HL-60 (cell line): ENCODE results near the gene FIBP.

Experiments
- DNase-seq, 2 experiments: peaks; one replicate each; pipeline ENCODE4 v3.0.0-alpha.2; 2010 to 2020; ENCODE audit warnings: low read depth in 1 of 2, low spot score in 1 of 2
- H3K27ac ChIP-seq: fragments of 250-450 bp; sonication (Bioruptor Pico); replicated peaks from 2 replicates; pipeline ENCODE4 v1.5.1; 2020; ENCODE audit warnings: mild to moderate bottlenecking, moderate library complexity
- H3K27me3 ChIP-seq: fragments of 250-450 bp; sonication (Bioruptor Pico); 2 replicates; pipeline ENCODE4 v1.5.1; 2021; ENCODE audit warnings: mild to moderate bottlenecking, moderate library complexity; ENCODE audit not compliant: insufficient read depth, poor library complexity, severe bottlenecking
- H3K4me3 ChIP-seq: replicated peaks from 2 replicates; pipeline ENCODE4 v1.5.1; 2011; ENCODE audit warnings: mild to moderate bottlenecking, control low read depth, low read length; ENCODE audit not compliant: insufficient read depth
- GABPA ChIP-seq: IDR thresholded peaks from 2 replicates; pipeline ENCODE4 v1.6.1; 2012; ENCODE audit warnings: low read depth
- POLR2AphosphoS5 ChIP-seq: IDR thresholded peaks from 2 replicates; pipeline ENCODE4 v1.6.1; 2012; ENCODE audit warnings: low read depth
- REST ChIP-seq: IDR thresholded peaks from 2 replicates; pipeline ENCODE4 v1.6.1; 2012; ENCODE audit warnings: low read depth; ENCODE audit not compliant: insufficient replicate concordance
- SPI1 ChIP-seq: IDR thresholded peaks from 2 replicates; pipeline ENCODE4 v1.6.1; 2012; ENCODE audit warnings: low read depth, mild to moderate bottlenecking, borderline replicate concordance
- TF ChIP-seq, protein P1 (sequence below): IDR thresholded peaks from one replicate; pipeline ENCODE4 v1.5.1; 2011; ENCODE audit warnings: low read length, control low read depth, inconsistent platforms; ENCODE audit not compliant: insufficient read depth

The FIBP gene

DNA sequence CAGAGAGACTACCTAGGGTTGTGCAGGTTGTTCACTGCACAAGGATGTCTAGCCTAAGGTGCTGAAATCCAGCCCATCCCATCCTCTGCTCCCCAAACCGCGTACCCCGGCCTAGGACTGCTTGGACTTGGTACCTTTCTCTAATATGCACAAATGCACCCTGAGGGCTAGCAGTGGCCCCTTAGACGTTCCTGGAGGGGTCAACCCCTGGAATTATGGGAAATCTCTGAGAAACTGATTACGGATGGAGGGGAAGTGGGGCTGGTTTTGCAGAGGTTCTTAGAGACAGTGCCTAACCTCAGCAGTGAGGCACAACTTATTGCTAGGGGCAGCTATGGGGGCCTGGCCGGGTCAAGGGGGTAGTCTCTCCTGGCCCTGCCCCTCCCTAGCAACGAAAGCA lies 28.1 kb upstream of the FIBP start:
- no peak for TF ChIP-seq GABPA
- TF ChIP-seq REST: no peak
- TF ChIP-seq, protein P1, sequence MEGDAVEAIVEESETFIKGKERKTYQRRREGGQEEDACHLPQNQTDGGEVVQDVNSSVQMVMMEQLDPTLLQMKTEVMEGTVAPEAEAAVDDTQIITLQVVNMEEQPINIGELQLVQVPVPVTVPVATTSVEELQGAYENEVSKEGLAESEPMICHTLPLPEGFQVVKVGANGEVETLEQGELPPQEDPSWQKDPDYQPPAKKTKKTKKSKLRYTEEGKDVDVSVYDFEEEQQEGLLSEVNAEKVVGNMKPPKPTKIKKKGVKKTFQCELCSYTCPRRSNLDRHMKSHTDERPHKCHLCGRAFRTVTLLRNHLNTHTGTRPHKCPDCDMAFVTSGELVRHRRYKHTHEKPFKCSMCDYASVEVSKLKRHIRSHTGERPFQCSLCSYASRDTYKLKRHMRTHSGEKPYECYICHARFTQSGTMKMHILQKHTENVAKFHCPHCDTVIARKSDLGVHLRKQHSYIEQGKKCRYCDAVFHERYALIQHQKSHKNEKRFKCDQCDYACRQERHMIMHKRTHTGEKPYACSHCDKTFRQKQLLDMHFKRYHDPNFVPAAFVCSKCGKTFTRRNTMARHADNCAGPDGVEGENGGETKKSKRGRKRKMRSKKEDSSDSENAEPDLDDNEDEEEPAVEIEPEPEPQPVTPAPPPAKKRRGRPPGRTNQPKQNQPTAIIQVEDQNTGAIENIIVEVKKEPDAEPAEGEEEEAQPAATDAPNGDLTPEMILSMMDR: no peak
- no peak for TF ChIP-seq POLR2AphosphoS5
- TF ChIP-seq SPI1: no peak
- Histone ChIP-seq H3K27ac (no peak overlapping the region), H3K4me3 (no peak overlapping the region), H3K27me3 (no peaks in the 10 kb centered on the region)
- DNase-seq: no peak

GRCh38 chr11:65915821-65916251 lies 27.6 kb upstream of the FIBP start:
- Histone ChIP-seq H3K27me3 (no peaks in the 10 kb centered on the region), H3K4me3 (no peak overlapping the region), H3K27ac (no peak overlapping the region)
- peak in 1 of 2 experiments; percentile 57 for DNase-seq
- TF ChIP-seq SPI1 (no peak), POLR2AphosphoS5 (0 out of 2 replicates have a peak, but pooled peaks have one; percentile 2), GABPA (no peak)

DNA sequence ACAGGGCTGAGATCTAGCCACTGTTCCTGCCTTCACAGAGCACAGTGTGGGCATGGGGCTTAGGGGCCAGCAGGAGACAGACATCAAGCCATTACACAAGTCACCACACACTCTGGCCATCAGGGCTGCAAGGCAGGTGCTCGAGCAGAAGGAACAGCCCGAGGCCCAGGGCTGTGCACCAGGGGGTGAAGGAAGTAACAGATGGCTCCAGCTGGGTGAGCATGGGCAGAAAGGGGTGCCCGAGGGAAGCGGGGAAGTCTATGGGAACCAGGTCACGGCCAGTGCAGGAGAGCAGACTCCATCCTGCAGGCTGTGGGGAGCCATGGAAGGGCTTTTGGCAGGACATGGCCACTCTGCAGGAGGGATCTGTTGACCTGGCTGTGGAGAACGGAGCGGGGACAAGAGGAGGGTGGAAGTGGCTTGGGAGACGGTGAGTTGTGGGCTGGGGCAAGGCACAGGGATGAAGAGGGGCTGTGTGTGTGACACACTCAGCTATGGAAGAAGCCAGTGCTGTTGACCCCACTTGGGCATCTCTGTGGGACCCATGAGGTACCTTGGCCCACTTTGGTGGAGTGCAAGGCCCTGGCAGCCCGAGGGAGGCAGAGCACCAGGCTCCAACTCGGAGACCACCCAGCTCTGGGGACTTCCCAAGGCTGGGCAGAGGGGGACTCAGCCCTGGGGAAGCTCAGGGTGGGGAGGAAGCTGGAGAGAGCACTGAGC lies 27.0 kb upstream of the FIBP start:
- peak in 1 of 2 experiments; percentile 58 for DNase-seq
- no peak overlapping the region for H3K27ac ChIP-seq
- H3K27me3 ChIP-seq: no peaks in the 10 kb centered on the region
- TF ChIP-seq POLR2AphosphoS5: peak; percentile 51
- TF ChIP-seq GABPA: no peak
- no peak for TF ChIP-seq SPI1
- TF ChIP-seq, protein P1: no peak
- TF ChIP-seq REST: no peak
- H3K4me3 ChIP-seq: no peak overlapping the region

DNA sequence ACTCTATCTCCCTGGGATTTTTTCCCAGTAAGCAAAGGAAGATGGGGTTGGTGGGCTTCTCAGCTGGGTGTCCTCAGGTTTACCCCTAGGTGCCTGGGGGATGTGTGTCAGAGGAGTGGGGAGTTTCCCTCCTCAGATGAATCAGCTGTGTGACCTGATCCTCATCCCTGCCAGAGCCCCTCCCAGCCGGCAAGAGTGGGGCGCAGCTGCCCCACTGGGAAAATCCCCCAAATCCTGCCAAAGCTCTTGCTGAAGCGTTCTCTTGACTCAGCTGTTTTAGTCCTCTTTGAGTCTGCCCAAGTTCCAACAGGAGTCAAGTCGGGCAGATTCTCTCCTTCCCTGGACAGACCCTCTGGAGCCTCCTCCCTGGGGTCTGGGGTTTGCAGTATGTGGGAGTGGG lies 24.6 kb upstream of the FIBP start:
- Histone ChIP-seq H3K27ac (no peak overlapping the region), H3K27me3 (no peaks in the 10 kb centered on the region), H3K4me3 (no peak overlapping the region)
- DNase-seq: no peak
- TF ChIP-seq REST (no peak), GABPA (no peak), SPI1 (no peak), POLR2AphosphoS5 (no peak)
- TF ChIP-seq, protein P1: no peak
